Ovary (tissue), 9 donors: ENCODE results near the gene SHC4. TPM values are rescaled to one million over a fixed set of nuclear protein-coding genes. Genes with fewer than 3 reads are reported as not detected.

Experiments
- DNase-seq, 5 donors: peaks; one replicate each; pipeline ENCODE4 v3.0.0-alpha.2; 2019 to 2020
- H3K27ac ChIP-seq, 2 donors: fragments of 200-600 bp; one replicate each; pipeline versions ENCODE4 v1.5.1 to v1.8.0; 2019 to 2022
- H3K27me3 ChIP-seq: fragments of 200-600 bp; one replicate; pipeline ENCODE4 v1.8.0; 2022
- H3K36me3 ChIP-seq: fragments of 200-600 bp; sonication (generic); one replicate; pipeline ENCODE4 v1.5.1; 2019
- H3K4me1 ChIP-seq: one replicate; pipeline ENCODE4 v1.8.1; 2013; ENCODE audit warnings: mild to moderate bottlenecking, moderate library complexity; ENCODE audit not compliant: insufficient read depth
- H3K4me3 ChIP-seq: fragments of 200-600 bp; sonication (generic); one replicate; pipeline ENCODE4 v1.5.1; 2017
- H3K9me3 ChIP-seq, 2 donors: fragments of 200-600 bp in 1 of 2; sonication (generic) in 1 of 2; one replicate each; pipeline versions ENCODE4 v1.5.1 to v1.8.1; 2013 to 2019; ENCODE audit warnings: mild to moderate bottlenecking in 1 of 2, moderate library complexity in 1 of 2
- EP300 ChIP-seq: sonication (generic); formaldehyde crosslinking; IDR thresholded peaks from one replicate; pipeline ENCODE4 v1.6.1; 2017; ENCODE audit warnings: antibody characterized with exemption
- POLR2A ChIP-seq: fragments of 450-650 bp; IDR thresholded peaks from one replicate; pipeline ENCODE4 v1.6.1; 2017; ENCODE audit warnings: antibody characterized with exemption, mild to moderate bottlenecking, moderate library complexity
- WGBS, 3 donors: extraction: QIAGEN DNeasy Blood & Tissue Kit in 1 of 3; methylation state at CpG; one replicate each; pipeline versions ENCODE4 v1.1.5 to v1.1.7; 2013 to 2017; 5-methylcytosine and 5-hydroxymethylcytosine counted together
- intact Hi-C, 4 donors: fragments of 100-400 bp; cut with DNase I; formaldehyde crosslinking; loops; one replicate each; pipeline versions ENCODE4 v1.11.0 to v1.15.1; 2022 to 2023
- polyA plus RNA-seq, 2 donors: library from polyadenylated mRNA; stranded (reverse); fragments of 200-250 nt in 1 of 2; fragments of 350-450 nt in 1 of 2; fragmentation: Illumina TruSeq in 1 of 2; extraction: RNeasy Lipid Tissue Mini Kit (QIAGEN cat#74804) in 1 of 2; gene quantifications; one replicate each; pipeline ENCODE4 v1.2.3, GENCODE V29; 2013 to 2014
- total RNA-seq, 7 donors: library from RNA; depleted of rRNA in 2 of 7; stranded (reverse); fragments of >200 nt in 2 of 7; fragmentation: NEBNext Ultra II Directional in 3 of 7; extraction: Animal tissue kit (Norgen Biotek cat#: 25700) in 3 of 7; gene quantifications; one replicate each; pipeline versions ENCODE4 v1.1.0 to v1.2.4, GENCODE V29; 2016 to 2023
- TF ChIP-seq, protein P1 (sequence below), 3 donors: fragments of 450-650 bp in 2 of 3; fragments of 200-600 bp in 1 of 3; IDR thresholded peaks; one replicate each; pipeline versions ENCODE4 v1.5.1 to v1.8.0; 2016 to 2022; ENCODE audit warnings: antibody characterized with exemption in 3 of 3, mild to moderate bottlenecking in 1 of 3
- donor health status: DM: no; HTN: no; CAD: no; lungs with moderate emphysema.
- donor health status: DM: no; HTN: no; CAD: no.
- donor health status: Bipolar disorder and iron deficiency.
- donor health status: DM: yes; HTN: yes; CAD: no.
- donor health status: DM: no; HTN: no; CAD: no.
- donor health status: DM: yes; HTN: yes; CAD: no.

Gene SHC4
- total and polyA plus RNA-seq, 9 donors, result 0.10 to 1.8 (median 0.35) TPM

DNA sequence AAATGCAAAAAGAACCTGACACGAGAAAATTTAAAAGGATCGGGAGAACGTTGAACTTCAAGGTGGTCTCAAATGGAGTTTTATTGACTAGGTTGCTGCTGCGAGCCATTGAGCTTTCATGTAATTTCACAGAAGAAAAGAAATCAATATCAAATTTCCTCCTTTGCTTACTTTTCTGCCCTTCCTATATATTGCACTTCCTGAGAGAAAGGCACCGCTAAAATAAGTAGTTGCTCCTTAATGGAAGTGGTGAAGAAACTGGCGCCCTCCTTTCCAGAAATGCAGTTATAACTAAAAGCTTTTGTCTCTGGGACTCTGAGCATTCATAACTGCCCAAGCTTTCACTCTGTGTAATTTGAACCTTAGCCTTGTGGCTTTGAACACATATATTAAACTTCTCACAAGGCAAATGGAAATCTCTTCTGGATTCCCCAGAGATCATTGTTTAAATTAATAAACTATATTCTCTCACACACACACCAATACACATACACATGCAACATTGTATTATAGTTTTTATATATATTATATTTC lies 72.4 kb downstream of the SHC4 start:
- H3K27ac ChIP-seq, result no peak overlapping the region
- no peaks in the 10 kb centered on the region for H3K27me3 ChIP-seq
- no peaks in the 10 kb centered on the region for H3K9me3 ChIP-seq
- WGBS, 3 donors, result 82 to 85% (median 82%) methylated on average over 6 of the region's 6 CpGs
- no peak for DNase-seq
- TF ChIP-seq EP300, result no peak
- TF ChIP-seq POLR2A, result no peak
- TF ChIP-seq, protein P1, sequence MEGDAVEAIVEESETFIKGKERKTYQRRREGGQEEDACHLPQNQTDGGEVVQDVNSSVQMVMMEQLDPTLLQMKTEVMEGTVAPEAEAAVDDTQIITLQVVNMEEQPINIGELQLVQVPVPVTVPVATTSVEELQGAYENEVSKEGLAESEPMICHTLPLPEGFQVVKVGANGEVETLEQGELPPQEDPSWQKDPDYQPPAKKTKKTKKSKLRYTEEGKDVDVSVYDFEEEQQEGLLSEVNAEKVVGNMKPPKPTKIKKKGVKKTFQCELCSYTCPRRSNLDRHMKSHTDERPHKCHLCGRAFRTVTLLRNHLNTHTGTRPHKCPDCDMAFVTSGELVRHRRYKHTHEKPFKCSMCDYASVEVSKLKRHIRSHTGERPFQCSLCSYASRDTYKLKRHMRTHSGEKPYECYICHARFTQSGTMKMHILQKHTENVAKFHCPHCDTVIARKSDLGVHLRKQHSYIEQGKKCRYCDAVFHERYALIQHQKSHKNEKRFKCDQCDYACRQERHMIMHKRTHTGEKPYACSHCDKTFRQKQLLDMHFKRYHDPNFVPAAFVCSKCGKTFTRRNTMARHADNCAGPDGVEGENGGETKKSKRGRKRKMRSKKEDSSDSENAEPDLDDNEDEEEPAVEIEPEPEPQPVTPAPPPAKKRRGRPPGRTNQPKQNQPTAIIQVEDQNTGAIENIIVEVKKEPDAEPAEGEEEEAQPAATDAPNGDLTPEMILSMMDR (IDR thresholded peaks at IDR 0.05), result no peak
- H3K4me1 ChIP-seq, result no peaks in the 10 kb centered on the region
- no peaks in the 10 kb centered on the region for H3K36me3 ChIP-seq
- intact Hi-C loops, result no loop called here
- H3K4me3 ChIP-seq, result no peak overlapping the region

GRCh38 chr15:48890375-48890972 lies 73.2 kb downstream of the SHC4 start:
- intact Hi-C loops, result no loop called here
- no peaks in the 10 kb centered on the region for H3K36me3 ChIP-seq
- H3K4me3 ChIP-seq, result no peak overlapping the region
- H3K4me1 ChIP-seq, result no peaks in the 10 kb centered on the region
- 73 to 86% (median 76%) methylated on average over 10 of the region's 10 CpGs for WGBS, 3 donors
- no peak for DNase-seq
- H3K27ac ChIP-seq, result no peak overlapping the region
- TF ChIP-seq POLR2A, result no peak
- TF ChIP-seq EP300, result no peak
- TF ChIP-seq, protein P1 (IDR thresholded peaks at IDR 0.05), result no peak
- H3K9me3 ChIP-seq, result no peaks in the 10 kb centered on the region
- no peaks in the 10 kb centered on the region for H3K27me3 ChIP-seq

GRCh38 chr15:48889925-48890324 lies 73.8 kb downstream of the SHC4 start:
- Histone ChIP-seq H3K4me3 (no peak overlapping the region), H3K36me3 (no peaks in the 10 kb centered on the region), H3K9me3 (no peaks in the 10 kb centered on the region), H3K4me1 (no peaks in the 10 kb centered on the region), H3K27me3 (no peaks in the 10 kb centered on the region), H3K27ac (no peak overlapping the region)
- intact Hi-C loops, result no loop called here
- WGBS, 3 donors, result 90 to 95% (median 90%) methylated on average over 3 of the region's 3 CpGs
- no peak for DNase-seq
- TF ChIP-seq, protein P1 (IDR thresholded peaks at IDR 0.05), result no peak
- TF ChIP-seq EP300 (no peak), POLR2A (no peak)

GRCh38 chr15:48888836-48889235 lies 74.9 kb downstream of the SHC4 start:
- Histone ChIP-seq H3K4me3 (no peak overlapping the region), H3K27me3 (no peaks in the 10 kb centered on the region), H3K4me1 (no peaks in the 10 kb centered on the region), H3K36me3 (no peaks in the 10 kb centered on the region), H3K9me3 (no peaks in the 10 kb centered on the region), H3K27ac (no peak overlapping the region)
- DNase-seq, result no peak
- 6 to 16% (median 8%) methylated on average over 1 of the region's 1 CpG for WGBS, 3 donors
- intact Hi-C loops, result no loop called here
- no peak for TF ChIP-seq EP300
- TF ChIP-seq, protein P1 (IDR thresholded peaks at IDR 0.05), result no peak
